HEK293 (cell line): ENCODE measurements around the gene RGS7.

ENCODE experiments used
- KLF16 ChIP-seq: fragments of 450-650 bp; formaldehyde crosslinking; IDR thresholded peaks from 2 replicates; pipeline ENCODE4 v1.5.1; 2017; ENCODE audit warnings: missing biosample characterization, missing genetic modification characterization
- ZNF600 ChIP-seq: fragments of 450-650 bp; formaldehyde crosslinking; IDR thresholded peaks from 2 replicates; pipeline ENCODE4 v1.5.1; 2016; ENCODE audit warnings: missing biosample characterization, missing genetic modification characterization
- ZNF701 ChIP-seq: fragments of 450-650 bp; formaldehyde crosslinking; IDR thresholded peaks from 2 replicates; pipeline ENCODE4 v1.5.1; 2016; ENCODE audit warnings: missing biosample characterization, missing genetic modification characterization

DNA sequence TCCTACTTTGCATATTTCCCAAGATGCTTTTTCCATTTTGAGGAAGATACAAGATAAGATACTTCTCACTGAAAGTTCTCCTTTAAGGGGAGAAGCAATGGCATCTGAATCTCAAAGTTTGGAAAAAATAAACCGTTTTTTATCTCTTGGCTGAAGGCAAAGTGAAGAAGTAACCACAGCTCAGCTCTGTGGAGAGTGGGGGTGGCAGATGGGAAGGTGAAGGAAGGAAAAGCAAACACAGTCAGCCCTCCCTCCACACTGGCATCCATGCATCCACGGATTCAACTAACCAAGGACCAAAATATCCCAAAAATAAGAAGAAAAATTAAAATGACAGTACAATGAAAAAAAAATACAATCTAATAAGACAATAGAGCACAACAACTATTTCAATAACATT, 211.1 kb downstream of the RGS7 start:
- TF ChIP-seq KLF16 (tag by site-specific recombination), result no peak
- no peak for TF ChIP-seq ZNF600 (tag by site-specific recombination)
- TF ChIP-seq ZNF701, result no peak
